HG02642 (cell line): ENCODE data around the gene RNF44.

Experiments used
- ATAC-seq: cut with Tn5 transposase; IDR thresholded peaks from one replicate; pipeline ENCODE4 v1.9.1; 2021; ENCODE audit warnings: mild to moderate bottlenecking; ENCODE audit not compliant: unreplicated experiment, poor library complexity

RNF44 gene

GRCh38 chr5:176525677-176526076 is 11.5 kb downstream of the RNF44 start:
- ATAC-seq: no peak

GRCh38 chr5:176524987-176525386 is 12.2 kb downstream of the RNF44 start:
- ATAC-seq: no peak

- no peak for ATAC-seq
These were observed 13.1 kb downstream of the RNF44 start for GRCh38 chr5:176524138-176524537.

GRCh38 chr5:176521699-176522263 is 15.4 kb downstream of the RNF44 start:
- no peak for ATAC-seq

GRCh38 chr5:176521286-176521685 is 15.9 kb downstream of the RNF44 start:
- ATAC-seq: no peak

GRCh38 chr5:176519810-176520720 is 17.1 kb downstream of the RNF44 start:
- no peak for ATAC-seq

- ATAC-seq: no peak
These were observed 20.0 kb downstream of the RNF44 start for GRCh38 chr5:176517053-176517661.

GRCh38 chr5:176515396-176515795 is 21.8 kb downstream of the RNF44 start:
- no peak for ATAC-seq

- no peak for ATAC-seq
These were observed 22.8 kb downstream of the RNF44 start for GRCh38 chr5:176514244-176514950.

- no peak for ATAC-seq
These were observed 23.4 kb downstream of the RNF44 start for GRCh38 chr5:176513788-176514187.

- no peak for ATAC-seq
These were observed 28.6 kb downstream of the RNF44 start for GRCh38 chr5:176508603-176509002.

- ATAC-seq: no peak
These were observed 29.3 kb downstream of the RNF44 start for GRCh38 chr5:176507911-176508310.

GRCh38 chr5:176503496-176503895 is 33.7 kb downstream of the RNF44 start:
- ATAC-seq: no peak

GRCh38 chr5:176501333-176501732 is 35.9 kb downstream of the RNF44 start:
- no peak for ATAC-seq

GRCh38 chr5:176500511-176500910 is 36.7 kb downstream of the RNF44 start:
- ATAC-seq: no peak

GRCh38 chr5:176499273-176499672 is 37.9 kb downstream of the RNF44 start:
- ATAC-seq: no peak

GRCh38 chr5:176497852-176498251 is 39.4 kb downstream of the RNF44 start:
- no peak for ATAC-seq

- no peak for ATAC-seq
These were observed 44.8 kb downstream of the RNF44 start for GRCh38 chr5:176492431-176492830.

- ATAC-seq: no peak
These were observed 45.3 kb downstream of the RNF44 start for GRCh38 chr5:176491901-176492300.

GRCh38 chr5:176491101-176491502 is 46.1 kb downstream of the RNF44 start:
- no peak for ATAC-seq

GRCh38 chr5:176490301-176490700 is 46.9 kb downstream of the RNF44 start:
- no peak for ATAC-seq
